HepG2 (cell line): ENCODE results near the gene TXNDC11. TPM values are rescaled to one million over a fixed set of nuclear protein-coding genes. Genes with fewer than 3 reads are reported as not detected.

Source experiments
- BRCA1 ChIP-seq: sonication (generic); formaldehyde crosslinking; IDR thresholded peaks from 2 replicates; pipeline ENCODE4 v1.4.0; 2020; ENCODE audit warnings: missing genetic modification reagents
- FOXA3 ChIP-seq: IDR thresholded peaks from 2 replicates; pipeline ENCODE4 v1.6.1; 2016; ENCODE audit warnings: missing genetic modification reagents, missing compliant biosample characterization
- FOXO4 ChIP-seq: sonication (generic); formaldehyde crosslinking; conservative IDR thresholded peaks from 2 replicates; pipeline ENCODE4 v1.8.1; 2023; ENCODE audit warnings: missing genetic modification reagents
- GPN1 ChIP-seq: sonication (generic); formaldehyde crosslinking; IDR thresholded peaks from 2 replicates; pipeline ENCODE4 v1.5.1; 2020; ENCODE audit warnings: missing genetic modification reagents, borderline replicate concordance
- HOMEZ ChIP-seq: IDR thresholded peaks from 2 replicates; pipeline ENCODE4 v1.6.1; 2016; ENCODE audit warnings: low read depth
- HOXA7 ChIP-seq: sonication (generic); formaldehyde crosslinking; IDR thresholded peaks from 2 replicates; pipeline ENCODE4 v1.8.1; 2022; ENCODE audit warnings: mild to moderate bottlenecking, missing genetic modification reagents, moderate library complexity
- NFE2 ChIP-seq: sonication (generic); formaldehyde crosslinking; IDR thresholded peaks from 2 replicates; pipeline ENCODE4 v1.4.0; 2020; ENCODE audit warnings: missing genetic modification reagents
- NFRKB ChIP-seq: fragments of 450-650 bp; IDR thresholded peaks from 2 replicates; pipeline ENCODE4 v1.6.1; 2017
- NR2F1 ChIP-seq, 2 experiments: fragments of 450-650 bp in 1 of 2; formaldehyde crosslinking in 1 of 2; IDR thresholded peaks; 2 replicates each; pipeline versions ENCODE4 v1.5.0 to v1.6.1; 2016 to 2020; ENCODE audit warnings: mild to moderate bottlenecking in 1 of 2, missing compliant biosample characterization in 1 of 2, missing genetic modification reagents in 1 of 2, moderate library complexity in 1 of 2
- POGZ ChIP-seq: sonication (generic); formaldehyde crosslinking; IDR thresholded peaks from 2 replicates; pipeline ENCODE4 v1.4.0; 2020; ENCODE audit warnings: mild to moderate bottlenecking, missing genetic modification reagents
- RBAK ChIP-seq: sonication (generic); formaldehyde crosslinking; IDR thresholded peaks from 2 replicates; pipeline ENCODE4 v1.5.1; 2020; ENCODE audit warnings: mild to moderate bottlenecking, missing genetic modification reagents
- SMAD9 ChIP-seq: sonication (generic); formaldehyde crosslinking; IDR thresholded peaks from 2 replicates; pipeline ENCODE4 v1.5.1; 2020; ENCODE audit warnings: mild to moderate bottlenecking, missing genetic modification reagents
- SMYD3 ChIP-seq: sonication (generic); formaldehyde crosslinking; IDR thresholded peaks from 2 replicates; pipeline ENCODE4 v1.8.1; 2023; ENCODE audit warnings: mild to moderate bottlenecking, missing genetic modification reagents
- TAF1 ChIP-seq: sonication (generic); formaldehyde crosslinking; IDR thresholded peaks from 2 replicates; pipeline ENCODE4 v1.4.0; 2020; ENCODE audit warnings: missing genetic modification reagents
- TEAD3 ChIP-seq: optimal IDR thresholded peaks from 2 replicates; pipeline ENCODE3; 2016; ENCODE audit warnings: borderline replicate concordance
- ZFP90 ChIP-seq: sonication (generic); formaldehyde crosslinking; IDR thresholded peaks from 2 replicates; pipeline ENCODE4 v1.8.0; 2022; ENCODE audit warnings: missing genetic modification reagents, mild to moderate bottlenecking, inconsistent platforms, borderline replicate concordance
- ZNF260 ChIP-seq: sonication (generic); formaldehyde crosslinking; IDR thresholded peaks from 2 replicates; pipeline ENCODE4 v1.4.0; 2020; ENCODE audit warnings: missing genetic modification reagents, low read depth, mild to moderate bottlenecking, borderline replicate concordance
- ZNF331 ChIP-seq: sonication (generic); formaldehyde crosslinking; IDR thresholded peaks from 2 replicates; pipeline ENCODE4 v1.4.0; 2020; ENCODE audit warnings: missing genetic modification reagents
- ZNF335 ChIP-seq: sonication (generic); formaldehyde crosslinking; IDR thresholded peaks from 2 replicates; pipeline ENCODE4 v1.4.0; 2020; ENCODE audit warnings: missing genetic modification reagents
- ZNF350 ChIP-seq: sonication (generic); formaldehyde crosslinking; IDR thresholded peaks from 2 replicates; pipeline ENCODE4 v1.4.0; 2020; ENCODE audit warnings: mild to moderate bottlenecking, low read depth, missing genetic modification reagents, borderline replicate concordance
- ZNF543 ChIP-seq: sonication (generic); formaldehyde crosslinking; IDR thresholded peaks from 2 replicates; pipeline ENCODE4 v1.4.0; 2020; ENCODE audit warnings: mild to moderate bottlenecking, missing genetic modification reagents
- ZNF703 ChIP-seq: sonication (generic); formaldehyde crosslinking; IDR thresholded peaks from 2 replicates; pipeline ENCODE4 v1.5.1; 2020; ENCODE audit warnings: missing genetic modification reagents, mild to moderate bottlenecking, moderate library complexity, borderline replicate concordance
- ZNF746 ChIP-seq: sonication (generic); formaldehyde crosslinking; IDR thresholded peaks from 2 replicates; pipeline ENCODE4 v1.8.0; 2022; ENCODE audit warnings: mild to moderate bottlenecking, missing genetic modification reagents
- ZNF749 ChIP-seq: sonication (generic); formaldehyde crosslinking; IDR thresholded peaks from 2 replicates; pipeline ENCODE4 v1.8.0; 2022; ENCODE audit warnings: mild to moderate bottlenecking, missing genetic modification reagents, moderate library complexity, borderline replicate concordance
- ZNF777 ChIP-seq: sonication (generic); formaldehyde crosslinking; IDR thresholded peaks from 2 replicates; pipeline ENCODE4 v1.4.0; 2020; ENCODE audit warnings: missing genetic modification reagents
- ZNF782 ChIP-seq: sonication (generic); formaldehyde crosslinking; IDR thresholded peaks from 2 replicates; pipeline ENCODE4 v1.4.0; 2020; ENCODE audit warnings: missing genetic modification reagents, mild to moderate bottlenecking, borderline replicate concordance
- polyA plus RNA-seq, 8 experiments: library from polyadenylated mRNA; depleted of rRNA in 3 of 8; stranded (reverse) in 7 of 8; unstranded in 1 of 8; fragments of >200 nt; fragmentation: Illumina TruSeq in 4 of 8; extraction: Trizol in 4 of 8; gene quantifications; 2 replicates each; pipeline versions ENCODE4 v1.2.1 to v1.2.3, GENCODE V29; 2011 to 2016; ENCODE audit warnings: low read depth in 4 of 8, missing spikeins in 1 of 8, mixed read lengths in 1 of 8; ENCODE audit not compliant: insufficient read depth in 1 of 8
- total RNA-seq, 5 experiments: library from RNA; depleted of rRNA; stranded (reverse); fragments of >200 nt; fragmentation: Illumina TruSeq; extraction: Trizol; gene quantifications; 2 replicates each; pipeline ENCODE4 v1.2.3, GENCODE V29; 2016; ENCODE audit warnings: low read depth in 1 of 5
- TF ChIP-seq, protein P1 (sequence below): sonication (generic); formaldehyde crosslinking; IDR thresholded peaks from 2 replicates; pipeline ENCODE4 v1.4.0; 2020; ENCODE audit warnings: mild to moderate bottlenecking, low read depth, missing genetic modification reagents

The TXNDC11 gene
- total and polyA plus RNA-seq, 2 of the 13 experiments (the other 11 are each of a cell fraction or from before 2014, with no cell fraction given) = 74.9 to 123 TPM

GRCh38 chr16:11755022-11755760 lies 12.5 kb upstream of the TXNDC11 start (continued):
- TF ChIP-seq SMYD3 (CRISPR knock-in tag) (no peak), NFRKB (no peak), ZNF331 (CRISPR knock-in tag) (no peak), BRCA1 (no peak), ZNF335 (no peak), TEAD3 (CRISPR knock-in tag) (peak; percentile 79), NFE2 (CRISPR knock-in tag) (no peak), ZNF350 (0 out of 2 replicates have a peak, but pooled peaks have one; percentile 7), HOXA7 (CRISPR knock-in tag) (no peak), ZNF777 (CRISPR knock-in tag) (no peak), FOXO4 (CRISPR knock-in tag) (no peak), NR2F1 (CRISPR knock-in tag; IDR thresholded peaks at IDR 0.05) (0 out of 4 replicates have a peak, but pooled peaks of 1 of the 2 experiments have one; percentile 17), ZNF260 (no peak), ZNF703 (CRISPR knock-in tag) (no peak), ZNF746 (no peak), POGZ (CRISPR knock-in tag) (peak; percentile 54; the same call in 1 of the 2 replicates), ZNF543 (CRISPR knock-in tag) (no peak), GPN1 (CRISPR knock-in tag) (no peak), TAF1 (CRISPR knock-in tag) (no peak), ZNF749 (no peak), ZFP90 (no peak), SMAD9 (CRISPR knock-in tag) (no peak), ZNF782 (CRISPR knock-in tag) (no peak), HOMEZ (CRISPR knock-in tag) (peak; percentile 18; the same call in 1 of the 2 replicates), FOXA3 (peak; percentile 83; the same call in 1 of the 2 replicates), RBAK (CRISPR knock-in tag) (no peak)
- TF ChIP-seq, protein P1, sequence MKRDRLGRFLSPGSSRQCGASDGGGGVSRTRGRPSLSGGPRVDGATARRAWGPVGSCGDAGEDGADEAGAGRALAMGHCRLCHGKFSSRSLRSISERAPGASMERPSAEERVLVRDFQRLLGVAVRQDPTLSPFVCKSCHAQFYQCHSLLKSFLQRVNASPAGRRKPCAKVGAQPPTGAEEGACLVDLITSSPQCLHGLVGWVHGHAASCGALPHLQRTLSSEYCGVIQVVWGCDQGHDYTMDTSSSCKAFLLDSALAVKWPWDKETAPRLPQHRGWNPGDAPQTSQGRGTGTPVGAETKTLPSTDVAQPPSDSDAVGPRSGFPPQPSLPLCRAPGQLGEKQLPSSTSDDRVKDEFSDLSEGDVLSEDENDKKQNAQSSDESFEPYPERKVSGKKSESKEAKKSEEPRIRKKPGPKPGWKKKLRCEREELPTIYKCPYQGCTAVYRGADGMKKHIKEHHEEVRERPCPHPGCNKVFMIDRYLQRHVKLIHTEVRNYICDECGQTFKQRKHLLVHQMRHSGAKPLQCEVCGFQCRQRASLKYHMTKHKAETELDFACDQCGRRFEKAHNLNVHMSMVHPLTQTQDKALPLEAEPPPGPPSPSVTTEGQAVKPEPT (CRISPR knock-in tag) = no peak
